NT2/D1 (cell line): ENCODE data around the gene NAA38.
A peak's percentile ranks its signal among the peaks of the same experiment; 100 is the strongest.

Experiments used
- DNase-seq: peaks from one replicate; pipeline ENCODE4 v3.0.0-alpha.2; 2011; ENCODE audit warnings: low read depth, low spot score
- H3K27me3 ChIP-seq: 2 replicates; pipeline ENCODE4 v1.6.0; 2011; ENCODE audit warnings: mild to moderate bottlenecking; ENCODE audit not compliant: insufficient read length, insufficient read depth
- H3K36me3 ChIP-seq: 2 replicates; pipeline ENCODE4 v1.6.1; 2011; ENCODE audit warnings: mild to moderate bottlenecking, low read length, mixed read lengths; ENCODE audit not compliant: insufficient read depth, insufficient read length
- H3K4me1 ChIP-seq: 2 replicates; pipeline ENCODE4 v1.5.1; 2011; ENCODE audit not compliant: insufficient read depth, insufficient read length
- H3K4me3 ChIP-seq: 2 replicates; pipeline ENCODE4 v1.5.1; 2011; ENCODE audit warnings: low read depth; ENCODE audit not compliant: insufficient read length
- H3K9ac ChIP-seq: 2 replicates; pipeline ENCODE4 v1.6.0; 2011; ENCODE audit warnings: low read depth; ENCODE audit not compliant: insufficient read length
- H3K9me3 ChIP-seq: 2 replicates; pipeline ENCODE4 v1.5.1; 2011; ENCODE audit warnings: mild to moderate bottlenecking, low read length; ENCODE audit not compliant: insufficient read depth
- SUZ12 ChIP-seq: IDR thresholded peaks from 2 replicates; pipeline ENCODE4 v1.6.1; 2011; ENCODE audit not compliant: insufficient read length, insufficient read depth; ENCODE audit errors: extremely low read depth
- YY1 ChIP-seq: IDR thresholded peaks from 2 replicates; pipeline ENCODE4 v1.6.1; 2011; ENCODE audit not compliant: insufficient read length, insufficient read depth
- ZNF274 ChIP-seq: IDR thresholded peaks from 2 replicates; pipeline ENCODE4 v1.6.1; 2011; ENCODE audit warnings: mild to moderate bottlenecking, low read depth, low read length

The NAA38 gene

GRCh38 chr17:7841915-7842379 lies 15.4 kb downstream of the NAA38 start:
- peak overlapping the region; percentile 78 for H3K4me3 ChIP-seq
- TF ChIP-seq ZNF274 (no peak), YY1 (no peak), SUZ12 (no peak)
- peak overlapping the region; percentile 88 for H3K9ac ChIP-seq
- peaks cover 14% of the 10 kb centered on the region for H3K36me3 ChIP-seq
- H3K9me3 ChIP-seq, result no peaks in the 10 kb centered on the region
- no peaks in the 10 kb centered on the region for H3K27me3 ChIP-seq
- DNase-seq, result peak; percentile 76
- peaks cover 13% of the 10 kb centered on the region for H3K4me1 ChIP-seq

- no peaks in the 10 kb centered on the region for H3K27me3 ChIP-seq
- TF ChIP-seq YY1, result no peak
- TF ChIP-seq SUZ12, result no peak
- TF ChIP-seq ZNF274, result no peak
These were observed 15.9 kb downstream of the NAA38 start for GRCh38 chr17:7841396-7841914.

GRCh38 chr17:7840875-7841274 lies 16.5 kb downstream of the NAA38 start:
- H3K36me3 ChIP-seq, result peaks cover 6% of the 10 kb centered on the region
- H3K4me3 ChIP-seq, result peak overlapping the region; percentile 78
- H3K9ac ChIP-seq, result peak overlapping the region; percentile 88
- no peaks in the 10 kb centered on the region for H3K9me3 ChIP-seq
- DNase-seq, result no peak
- no peaks in the 10 kb centered on the region for H3K27me3 ChIP-seq
- TF ChIP-seq SUZ12, result no peak
- no peak for TF ChIP-seq ZNF274
- TF ChIP-seq YY1, result no peak
- H3K4me1 ChIP-seq, result peaks cover 13% of the 10 kb centered on the region

More at GRCh38 chr17:7841396-7841914, 15.9 kb downstream of the NAA38 start:
- Histone ChIP-seq H3K9me3 (no peaks in the 10 kb centered on the region), H3K4me1 (peaks cover 13% of the 10 kb centered on the region), H3K36me3 (peaks cover 10% of the 10 kb centered on the region), H3K9ac (peak overlapping the region; percentile 88), H3K4me3 (peak overlapping the region; percentile 78)
- DNase-seq, result no peak

- H3K9ac ChIP-seq, result peak overlapping the region; percentile 47
These were observed 16.9 kb downstream of the NAA38 start for GRCh38 chr17:7840441-7840840.

GRCh38 chr17:7839876-7840261 lies 17.5 kb downstream of the NAA38 start:
- Histone ChIP-seq H3K4me1 (peaks cover 13% of the 10 kb centered on the region), H3K9me3 (no peaks in the 10 kb centered on the region), H3K36me3 (no peaks in the 10 kb centered on the region), H3K27me3 (no peaks in the 10 kb centered on the region), H3K9ac (peak overlapping the region; percentile 47), H3K4me3 (no peak overlapping the region)
- TF ChIP-seq YY1 (no peak), ZNF274 (no peak), SUZ12 (no peak)
- no peak for DNase-seq

More at GRCh38 chr17:7840441-7840840, 16.9 kb downstream of the NAA38 start:
- Histone ChIP-seq H3K4me1 (peaks cover 13% of the 10 kb centered on the region), H3K27me3 (no peaks in the 10 kb centered on the region), H3K9me3 (no peaks in the 10 kb centered on the region), H3K36me3 (peaks cover 3% of the 10 kb centered on the region), H3K4me3 (no peak overlapping the region)
- DNase-seq, result no peak
- TF ChIP-seq ZNF274, result no peak

GRCh38 chr17:7839190-7839875 lies 18.0 kb downstream of the NAA38 start:
- no peak overlapping the region for H3K4me3 ChIP-seq
- no peaks in the 10 kb centered on the region for H3K9me3 ChIP-seq
- H3K4me1 ChIP-seq, result peaks cover 13% of the 10 kb centered on the region
- H3K9ac ChIP-seq, result no peak overlapping the region
- no peak for TF ChIP-seq YY1
- TF ChIP-seq ZNF274, result no peak
- no peak for TF ChIP-seq SUZ12
- DNase-seq, result no peak
- H3K36me3 ChIP-seq, result no peaks in the 10 kb centered on the region
- H3K27me3 ChIP-seq, result no peaks in the 10 kb centered on the region

GRCh38 chr17:7838090-7839075 lies 19.0 kb downstream of the NAA38 start:
- peaks cover 2% of the 10 kb centered on the region for H3K27me3 ChIP-seq
- peaks cover 15% of the 10 kb centered on the region for H3K4me1 ChIP-seq
- TF ChIP-seq ZNF274 (no peak), YY1 (no peak), SUZ12 (no peak)
- H3K9me3 ChIP-seq, result no peaks in the 10 kb centered on the region
- no peaks in the 10 kb centered on the region for H3K36me3 ChIP-seq
- DNase-seq, result no peak
- H3K9ac ChIP-seq, result peak overlapping the region; percentile 64
- peak overlapping the region; percentile 37 for H3K4me3 ChIP-seq
